T-cell (primary cell): ENCODE results near the gene SCCPDH. TPM values are rescaled to one million over a fixed set of nuclear protein-coding genes. Genes with fewer than 3 reads are reported as not detected.
A peak's percentile ranks its signal among the peaks of the same experiment; 100 is the strongest.
"Not testable (repeated sequence)": the region's sequence is repeated elsewhere in the genome, so short reads cannot be mapped to it uniquely, and the experiment has no call there.

Experiments
- ATAC-seq, 4 experiments: fragments of 200-7000 bp in 3 of 4; fragments of 150-1000 bp in 1 of 4; cut with Tn5 transposase; replicated peaks in 1 of 4; 1 replicate in 3 of 4; 2 replicates in 1 of 4; pipeline ENCODE4 v1.10.0; 2021; ENCODE audit warnings: moderate library complexity in 3 of 4, mild to moderate bottlenecking in 2 of 4, moderate number of reproducible peaks in 1 of 4
- CTCF ChIA-PET, 2 donors: fragments of 300-600 bp; sonication (Branson Sonifier 250); formaldehyde crosslinking; loops; one replicate each; lab custom pipeline; 2022; ENCODE audit warnings: antibody characterized with exemption in 2 of 2; lab: Charles Lee
- POLR2A ChIA-PET, 2 donors: fragments of 300-600 bp; sonication (Branson Sonifier 250); formaldehyde crosslinking; loops; one replicate each; lab custom pipeline; 2022; ENCODE audit warnings: antibody characterized with exemption in 2 of 2; lab: Charles Lee
- DNase-seq, 35 experiments: peaks; one replicate each; pipeline versions ENCODE4 v3.0.0 to v3.0.0-alpha.2; 2013 to 2023
- H3K27ac ChIP-seq: one replicate; pipeline ENCODE4 v1.5.1; 2013; ENCODE audit warnings: low read length
- H3K27me3 ChIP-seq, 2 experiments: replicated peaks in 1 of 2; 1 replicate in 1 of 2; 2 replicates in 1 of 2; pipeline versions ENCODE4 v1.6.1 to v1.7.0; 2013; ENCODE audit warnings: low read length in 1 of 2, mixed read lengths in 1 of 2; ENCODE audit not compliant: control insufficient read depth in 2 of 2, insufficient read depth in 2 of 2; ENCODE audit errors: extremely low read depth in 1 of 2
- H3K36me3 ChIP-seq, 2 donors: 1 replicate in 1 of 2; 2 replicates in 1 of 2; pipeline versions ENCODE4 v1.6.1 to v1.7.0; 2013; ENCODE audit warnings: low read length in 1 of 2; ENCODE audit not compliant: control insufficient read depth in 2 of 2, insufficient read depth in 1 of 2; ENCODE audit errors: extremely low read depth in 1 of 2
- H3K4me1 ChIP-seq, 2 experiments: 1 replicate in 1 of 2; 2 replicates in 1 of 2; pipeline versions ENCODE4 v1.6.1 to v1.7.0; 2013; ENCODE audit warnings: low read length in 2 of 2, mixed read lengths in 1 of 2; ENCODE audit not compliant: insufficient read depth in 2 of 2, control insufficient read depth in 1 of 2; ENCODE audit errors: extremely low read depth in 1 of 2
- H3K4me3 ChIP-seq, 2 donors: 1 replicate in 1 of 2; 2 replicates in 1 of 2; pipeline versions ENCODE4 v1.5.1 to v1.7.0; 2013; ENCODE audit warnings: mild to moderate bottlenecking in 2 of 2, low read length in 1 of 2, moderate library complexity in 1 of 2; ENCODE audit not compliant: control insufficient read depth in 1 of 2; ENCODE audit errors: extremely low read depth in 1 of 2
- H3K9me3 ChIP-seq: 2 replicates; pipeline ENCODE4 v1.7.0; 2013
- H3K27ac Mint-ChIP-seq, 2 donors: one replicate each; pipeline ENCODE4 v1.8.0; 2020 to 2021; ENCODE audit warnings: mild to moderate bottlenecking in 2 of 2, mixed read lengths in 2 of 2
- H3K27me3 Mint-ChIP-seq, 2 donors: one replicate each; pipeline ENCODE4 v1.8.0; 2021 to 2022; ENCODE audit warnings: mixed read lengths in 2 of 2
- H3K36me3 Mint-ChIP-seq: one replicate; pipeline ENCODE4 v1.8.0; 2021; ENCODE audit warnings: mixed read lengths
- H3K4me1 Mint-ChIP-seq, 3 donors: one replicate each; pipeline ENCODE4 v1.8.0; 2020 to 2022; ENCODE audit warnings: mixed read lengths in 3 of 3, mild to moderate bottlenecking in 1 of 3
- H3K4me3 Mint-ChIP-seq, 3 donors: one replicate each; pipeline ENCODE4 v1.8.0; 2020 to 2022; ENCODE audit warnings: mild to moderate bottlenecking in 3 of 3, mixed read lengths in 3 of 3, moderate library complexity in 3 of 3
- H3K9me3 Mint-ChIP-seq, 3 donors: one replicate each; pipeline ENCODE4 v1.8.0; 2020 to 2022; ENCODE audit warnings: mixed read lengths in 3 of 3
- WGBS: methylation state at CpG from one replicate; pipeline ENCODE4 v1.1.5; 2013; ENCODE audit warnings: missing lambda C conversion rate; ENCODE audit not compliant: insufficient coverage; 5-methylcytosine and 5-hydroxymethylcytosine counted together
- total RNA-seq, 35 experiments: library from RNA in 6 of 35; stranded (reverse) in 6 of 35; fragments of 120-200 nt in 1 of 35; gene quantifications; one replicate each; pipeline versions ENCODE4 v1.2.1 to v1.2.4 and lab custom pipeline; 2013 to 2026

The SCCPDH gene
- total RNA-seq, 5 donors from 2014 or later (not counting 1 experiment from before 2014, with no cell fraction given) = 3.7 to 6.2 (median 4.5) TPM

- peaks cover 12 to 25% of the 10 kb centered on the region in 2 donors for H3K27me3 Mint-ChIP-seq
- ChIA-PET CTCF (interaction anchor here (0.6 to 0.7 kb wide), 2 partner anchors 12 to 13 kb away, joined by 3 to 4 read pairs; no protein-coding TSS in a partner anchor), POLR2A (interaction anchor here in 1 of 2 donors (0.6 kb wide), 1 partner anchor 263 kb away, joined by 3 read pairs; no protein-coding TSS in a partner anchor)
- H3K4me3 Mint-ChIP-seq = no peak overlapping the region
- no peaks in the 10 kb centered on the region for H3K36me3 Mint-ChIP-seq
- no peak overlapping the region for H3K27ac ChIP-seq
- ATAC-seq (no peak), DNase-seq (no peak)
- H3K4me3 ChIP-seq = no peak overlapping the region
- no peaks in the 10 kb centered on the region for H3K4me1 ChIP-seq
- H3K27ac Mint-ChIP-seq = no peak overlapping the region
- H3K36me3 ChIP-seq = no peaks in the 10 kb centered on the region
- H3K27me3 ChIP-seq = peaks cover 0 to 25% of the 10 kb centered on the region in 2 experiments
- H3K9me3 Mint-ChIP-seq = no peaks in the 10 kb centered on the region
- H3K4me1 Mint-ChIP-seq = peaks cover 0 to 3% (median 0%) of the 10 kb centered on the region in 3 donors
- no peaks in the 10 kb centered on the region for H3K9me3 ChIP-seq
- WGBS = 87% methylated on average over 3 of the region's 3 CpGs
Measured at GRCh38 chr1:246811985-246812384, 87.8 kb downstream of the SCCPDH start.

GRCh38 chr1:246813325-246813724 lies 89.1 kb downstream of the SCCPDH start:
- H3K4me1 ChIP-seq, DNase-seq, H3K4me3 ChIP-seq, ATAC-seq, H3K36me3 ChIP-seq, H3K36me3 Mint-ChIP-seq, H3K9me3 Mint-ChIP-seq, H3K27ac ChIP-seq, H3K27ac Mint-ChIP-seq, POLR2A ChIA-PET, H3K4me3 Mint-ChIP-seq, CTCF ChIA-PET, H3K9me3 ChIP-seq: not testable (repeated sequence)
- 61% methylated on average over 2 of the region's 4 CpGs for WGBS
- Mint-ChIP-seq H3K4me1 (peaks cover 0 to 12% (median 4%) of the 10 kb centered on the region in 3 donors), H3K27me3 (peaks cover 12 to 25% of the 10 kb centered on the region in 2 donors)
- peaks cover 0 to 25% of the 10 kb centered on the region in 2 experiments for H3K27me3 ChIP-seq

GRCh38 chr1:246814890-246815289 lies 90.7 kb downstream of the SCCPDH start:
- CTCF ChIA-PET = no interaction called here

GRCh38 chr1:246815693-246816270 lies 91.6 kb downstream of the SCCPDH start:
- ATAC-seq = no peak
- Histone ChIP-seq H3K27me3 (peaks cover 0 to 23% of the 10 kb centered on the region in 2 experiments), H3K4me1 (peaks cover 4 to 6% of the 10 kb centered on the region in 2 experiments), H3K4me3 (no peak overlapping the region), H3K27ac (no peak overlapping the region), H3K36me3 (no peaks in the 10 kb centered on the region), H3K9me3 (no peaks in the 10 kb centered on the region)
- Mint-ChIP-seq H3K4me3 (no peak overlapping the region), H3K27ac (no peak overlapping the region), H3K9me3 (peaks cover 0 to 7% (median 0%) of the 10 kb centered on the region in 3 donors), H3K4me1 (peaks cover 3 to 24% (median 4%) of the 10 kb centered on the region in 3 donors), H3K27me3 (peaks cover 12 to 25% of the 10 kb centered on the region in 2 donors), H3K36me3 (no peaks in the 10 kb centered on the region)
- 11% methylated on average over 4 of the region's 11 CpGs for WGBS
- peak in 1 of 35 experiments; percentile 8 for DNase-seq
- ChIA-PET CTCF (interaction anchor here in 1 of 2 donors (0.6 kb wide), 1 partner anchor 125 kb away, joined by 3 read pairs; no protein-coding TSS in a partner anchor), POLR2A (no interaction called here)

More at GRCh38 chr1:246814890-246815289, 90.7 kb downstream of the SCCPDH start:
- Mint-ChIP-seq H3K9me3 (peaks cover 0 to 7% (median 0%) of the 10 kb centered on the region in 3 donors), H3K4me3 (no peak overlapping the region), H3K27ac (no peak overlapping the region), H3K36me3 (no peaks in the 10 kb centered on the region), H3K27me3 (peaks cover 12 to 25% of the 10 kb centered on the region in 2 donors), H3K4me1 (peaks cover 0 to 16% (median 4%) of the 10 kb centered on the region in 3 donors)
- 89% methylated on average over 7 of the region's 13 CpGs for WGBS
- no peaks in the 10 kb centered on the region for H3K9me3 ChIP-seq
- H3K27ac ChIP-seq = no peak overlapping the region
- no peaks in the 10 kb centered on the region for H3K36me3 ChIP-seq
- POLR2A ChIA-PET = no interaction called here
- peaks cover 0 to 25% of the 10 kb centered on the region in 2 experiments for H3K27me3 ChIP-seq
- no peak for ATAC-seq
- H3K4me1 ChIP-seq = no peaks in the 10 kb centered on the region
- H3K4me3 ChIP-seq = no peak overlapping the region
- DNase-seq = no peak

Other genes with a start within 250 kb of the SCCPDH start
- 10 to 100 TPM; 17.7 to 37.8 (median 21.9) TPM for gene SMYD3, start 217.1 kb upstream of the SCCPDH start, total RNA-seq
- 10 to 100 TPM in 3 of 5 donors, 1 to 10 TPM in 2; 8.5 to 11.8 (median 10.1) TPM for gene TFB2M, start 158.1 kb upstream of the SCCPDH start, total RNA-seq
- gene CNST, start 158.0 kb upstream of the SCCPDH start, total RNA-seq = 10 to 100 TPM; 69.0 to 87.3 (median 74.4) TPM
- 10 to 100 TPM; 41.6 to 60.3 (median 53.6) TPM for gene AHCTF1, start 207.5 kb downstream of the SCCPDH start, total RNA-seq